GM23338 (cell line): Measurements from ENCODE around the gene ZBTB37. TPM values are rescaled to one million over a fixed set of nuclear protein-coding genes. Genes with fewer than 3 reads are reported as not detected.
"Not testable (repeated sequence)": the region's sequence is repeated elsewhere in the genome, so short reads cannot be mapped to it uniquely, and the experiment has no call there.

Experiments used
- ATAC-seq: fragments of 200-7000 bp; cut with Tn5 transposase; 3 replicates; pipeline ENCODE4 v1.9.1; 2020
- DNase-seq: peaks from one replicate; pipeline ENCODE4 v3.0.0-alpha.2; 2015; ENCODE audit warnings: low spot score
- H2AFZ ChIP-seq: fragments of 200-600 bp; sonication (generic); 2 replicates; pipeline ENCODE4 v1.8.0; 2016; ENCODE audit warnings: antibody characterized with exemption, mild to moderate bottlenecking, moderate library complexity
- H3F3A ChIP-seq: fragments of 200-600 bp; sonication (generic); replicated peaks from 2 replicates; pipeline ENCODE4 v1.8.0; 2017; ENCODE audit warnings: antibody characterized with exemption, mixed run types, low read depth
- H3K27ac ChIP-seq: fragments of 200-600 bp; sonication (generic); 2 replicates; pipeline ENCODE4 v1.6.1; 2016; ENCODE audit warnings: low read depth
- H3K27me3 ChIP-seq: fragments of 200-600 bp; sonication (generic); 2 replicates; pipeline ENCODE4 v1.8.0; 2016; ENCODE audit warnings: mild to moderate bottlenecking, mixed run types, moderate library complexity; ENCODE audit not compliant: insufficient read depth
- H3K36me3 ChIP-seq: fragments of 200-600 bp; sonication (generic); 2 replicates; pipeline ENCODE4 v1.8.0; 2016; ENCODE audit warnings: mild to moderate bottlenecking; ENCODE audit not compliant: insufficient read depth
- H3K4me1 ChIP-seq: fragments of 200-600 bp; sonication (generic); 2 replicates; pipeline ENCODE4 v1.8.0; 2016; ENCODE audit warnings: mild to moderate bottlenecking, moderate library complexity; ENCODE audit not compliant: insufficient read depth
- H3K4me2 ChIP-seq: fragments of 200-600 bp; sonication (generic); 2 replicates; pipeline ENCODE4 v1.7.1; 2017; ENCODE audit warnings: mixed run types
- H3K4me3 ChIP-seq: fragments of 200-600 bp; sonication (generic); 2 replicates; pipeline ENCODE4 v1.6.1; 2016; ENCODE audit warnings: mixed run types
- H3K79me2 ChIP-seq: fragments of 200-600 bp; sonication (generic); replicated peaks from 2 replicates; pipeline ENCODE4 v1.8.0; 2017; ENCODE audit warnings: mild to moderate bottlenecking; ENCODE audit not compliant: insufficient read depth
- H3K9me2 ChIP-seq: fragments of 200-600 bp; sonication (generic); 2 replicates; pipeline ENCODE4 v1.8.0; 2017; ENCODE audit not compliant: insufficient read depth
- H4K20me1 ChIP-seq: fragments of 200-600 bp; sonication (generic); replicated peaks from 2 replicates; pipeline ENCODE4 v1.8.0; 2017; ENCODE audit warnings: mild to moderate bottlenecking; ENCODE audit not compliant: insufficient read depth
- H3K27ac Mint-ChIP-seq: 2 replicates; pipeline ENCODE4 v1.8.0; 2020; ENCODE audit warnings: inconsistent platforms, mild to moderate bottlenecking, moderate library complexity, mixed read lengths
- H3K27me3 Mint-ChIP-seq: 3 replicates; pipeline ENCODE4 v1.8.0; 2022; ENCODE audit warnings: low read depth, mild to moderate bottlenecking, moderate library complexity, mixed read lengths, inconsistent platforms; ENCODE audit not compliant: insufficient read depth, poor library complexity
- H3K36me3 Mint-ChIP-seq: 3 replicates; pipeline ENCODE4 v1.8.0; 2021; ENCODE audit warnings: low read depth, mild to moderate bottlenecking, inconsistent platforms, moderate library complexity, mixed read lengths
- H3K4me1 Mint-ChIP-seq: 3 replicates; pipeline ENCODE4 v1.8.0; 2020; ENCODE audit warnings: mild to moderate bottlenecking, inconsistent platforms, mixed read lengths
- H3K4me3 Mint-ChIP-seq: 3 replicates; pipeline ENCODE4 v1.8.0; 2021; ENCODE audit warnings: moderate library complexity, mild to moderate bottlenecking, inconsistent platforms, mixed read lengths
- H3K9me3 Mint-ChIP-seq: 3 replicates; pipeline ENCODE4 v1.8.0; 2020; ENCODE audit warnings: moderate library complexity, mild to moderate bottlenecking, inconsistent platforms, mixed read lengths
- CTCF ChIP-seq, 2 experiments: fragments of 200-600 bp in 1 of 2; sonication (generic) in 1 of 2; conservative IDR thresholded peaks; 2 replicates each; pipeline versions ENCODE4 v1.5.1 to v1.6.1; 2016 to 2017; ENCODE audit warnings: antibody characterized with exemption in 2 of 2, low read depth in 2 of 2, mild to moderate bottlenecking in 2 of 2, moderate library complexity in 1 of 2
- EZH2phosphoT487 ChIP-seq: fragments of 200-600 bp; sonication (generic); IDR thresholded peaks from one replicate; pipeline ENCODE4 v1.8.1; 2018; ENCODE audit warnings: antibody characterized with exemption; ENCODE audit not compliant: unreplicated experiment
- JUNB ChIP-seq: IDR thresholded peaks from one replicate; pipeline ENCODE4 v1.6.1; 2016; ENCODE audit warnings: antibody characterized with exemption; ENCODE audit not compliant: unreplicated experiment
- NANOG ChIP-seq: IDR thresholded peaks from 2 replicates; pipeline ENCODE4 v1.6.1; 2016; ENCODE audit warnings: antibody characterized with exemption, borderline replicate concordance
- ZNF462 ChIP-seq: fragments of 250-450 bp; sonication (Bioruptor Pico); IDR thresholded peaks from 2 replicates; pipeline ENCODE4 v1.5.0; 2020; ENCODE audit warnings: mild to moderate bottlenecking, moderate library complexity
- polyA plus RNA-seq: library from polyadenylated mRNA; unstranded; fragments of >200 nt; fragmentation: Nextera tagmentation; extraction: Ambion mirVana; gene quantifications from 2 replicates; pipeline ENCODE4 v1.2.1, GENCODE V29; 2016
- total RNA-seq: library from RNA; depleted of rRNA; stranded (reverse); fragments of >200 nt; shearing (Covaris generic); gene quantifications from 2 replicates; pipeline ENCODE4 v1.2.3, GENCODE V29; 2014

The ZBTB37 gene
- total and polyA plus RNA-seq, 2 experiments from 2014 or later: 2.7 to 15.8 TPM

- TF ChIP-seq ZNF462 (CRISPR knock-in tag) (no peak), EZH2phosphoT487 (no peak), CTCF (conservative IDR thresholded peaks at IDR 0.05; ENCODE audit: low read depth in 2 of 2) (no peak), NANOG (no peak), JUNB (no peak)
Measured at GRCh38 chr1:173878251-173878650, 10.1 kb downstream of the ZBTB37 start (continued).

GRCh38 chr1:173881117-173881516 lies 12.9 kb downstream of the ZBTB37 start:
- peaks cover 31% of the 10 kb centered on the region for H3K36me3 Mint-ChIP-seq
- H3K4me2 ChIP-seq, DNase-seq, H3K79me2 ChIP-seq, H3K27me3 ChIP-seq, ATAC-seq, H3K27me3 Mint-ChIP-seq, H3K9me3 Mint-ChIP-seq, H3K4me1 Mint-ChIP-seq, H3K27ac ChIP-seq, H3K4me3 ChIP-seq, H3K36me3 ChIP-seq, H4K20me1 ChIP-seq, H3K4me1 ChIP-seq, H3K9me2 ChIP-seq, H3K27ac Mint-ChIP-seq, H2AFZ ChIP-seq, H3F3A ChIP-seq, H3K4me3 Mint-ChIP-seq: not testable (repeated sequence)
